ENCODE results near the gene BGN. TPM values are rescaled to one million over a fixed set of nuclear protein-coding genes. Genes with fewer than 3 reads are reported as not detected.

The BGN gene
- total RNA-seq, 1 experiment from 2014 or later = 0.37 TPM

DNA sequence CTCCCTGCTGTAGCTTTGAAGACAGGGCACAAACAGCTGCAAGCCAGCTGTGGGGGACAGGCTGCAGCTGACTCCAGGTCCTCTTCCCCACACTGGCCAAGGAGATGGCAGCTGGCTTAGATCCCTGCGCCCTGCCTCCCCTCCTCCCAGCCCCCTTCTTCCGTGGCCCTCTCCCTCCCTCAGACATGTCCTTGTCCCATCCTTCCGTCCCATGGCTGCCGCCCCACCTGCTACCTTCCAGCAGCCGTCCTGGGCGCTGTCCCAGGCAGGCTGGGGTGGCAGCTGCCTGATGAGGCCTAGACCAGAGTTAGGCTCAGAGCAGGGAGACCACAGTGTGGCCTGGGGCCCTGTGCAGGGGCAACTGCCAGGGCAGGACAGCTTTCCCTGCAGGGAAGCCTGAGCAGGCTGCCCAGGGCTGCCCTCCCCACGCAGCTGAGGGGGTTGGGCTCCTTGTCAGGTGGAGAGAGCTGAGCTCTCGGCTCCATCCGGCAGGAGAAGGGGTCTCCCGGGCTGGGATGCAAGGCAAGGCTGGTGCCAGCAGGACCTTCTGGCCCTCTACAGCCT lies 3.3 kb upstream of the BGN start:
- H3K79me2 ChIP-seq (ENCODE audit: insufficient read depth, low read length) = no peaks in the 10 kb centered on the region
- H3K9ac ChIP-seq (ENCODE audit: low read length) = no peak overlapping the region
- intact Hi-C loops (cut with micrococcal nuclease) = no loop called here
- H3K4me2 ChIP-seq (ENCODE audit: low read length) = no peak overlapping the region
- ATAC-seq = no peak
- DNase-seq (ENCODE audit: low read depth, low spot score) = no peak
- H3K4me1 ChIP-seq (ENCODE audit: control insufficient read depth in 1 of 2, insufficient read depth in 2 of 2, low read length in 2 of 2) = no peaks in the 10 kb centered on the region
- H3K27ac ChIP-seq (ENCODE audit: low read depth, low read length) = no peak overlapping the region
- no peaks in the 10 kb centered on the region for H3K9me3 ChIP-seq (ENCODE audit: control insufficient read depth in 1 of 2, insufficient read depth in 1 of 2, low read depth in 1 of 2, low read length in 2 of 2)
- H2AFZ ChIP-seq (ENCODE audit: low read depth, low read length, poor library complexity, severe bottlenecking) = no peak overlapping the region
- no TSS peak for BruUV-seq (replicated peaks)
- no peaks in the 10 kb centered on the region for H3K27me3 ChIP-seq (ENCODE audit: insufficient read depth, low read length)
- POLR2A ChIA-PET = no interaction called here
- TF ChIP-seq, protein P1, sequence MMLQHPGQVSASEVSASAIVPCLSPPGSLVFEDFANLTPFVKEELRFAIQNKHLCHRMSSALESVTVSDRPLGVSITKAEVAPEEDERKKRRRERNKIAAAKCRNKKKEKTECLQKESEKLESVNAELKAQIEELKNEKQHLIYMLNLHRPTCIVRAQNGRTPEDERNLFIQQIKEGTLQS (IDR thresholded peaks at IDR 0.05) = no peak
- TF ChIP-seq EGR1 (IDR thresholded peaks at IDR 0.05; ENCODE audit: low read depth) (no peak), POLR2A (IDR thresholded peaks at IDR 0.05; ENCODE audit: borderline replicate concordance, extremely low read depth, insufficient read depth, insufficient read length) (no peak), TCF7L2 (IDR thresholded peaks at IDR 0.05; ENCODE audit: borderline replicate concordance, extremely low read depth, insufficient read depth, insufficient read length) (no peak), ELF1 (IDR thresholded peaks at IDR 0.05; ENCODE audit: borderline replicate concordance, low read depth) (no peak), FOSL1 (IDR thresholded peaks at IDR 0.05; ENCODE audit: low read depth) (no peak), ZNF274 (IDR thresholded peaks at IDR 0.05; ENCODE audit: low read depth, low read length) (no peak), SP1 (IDR thresholded peaks at IDR 0.05; ENCODE audit: low read depth) (no peak)
- TF ChIP-seq, protein P2, sequence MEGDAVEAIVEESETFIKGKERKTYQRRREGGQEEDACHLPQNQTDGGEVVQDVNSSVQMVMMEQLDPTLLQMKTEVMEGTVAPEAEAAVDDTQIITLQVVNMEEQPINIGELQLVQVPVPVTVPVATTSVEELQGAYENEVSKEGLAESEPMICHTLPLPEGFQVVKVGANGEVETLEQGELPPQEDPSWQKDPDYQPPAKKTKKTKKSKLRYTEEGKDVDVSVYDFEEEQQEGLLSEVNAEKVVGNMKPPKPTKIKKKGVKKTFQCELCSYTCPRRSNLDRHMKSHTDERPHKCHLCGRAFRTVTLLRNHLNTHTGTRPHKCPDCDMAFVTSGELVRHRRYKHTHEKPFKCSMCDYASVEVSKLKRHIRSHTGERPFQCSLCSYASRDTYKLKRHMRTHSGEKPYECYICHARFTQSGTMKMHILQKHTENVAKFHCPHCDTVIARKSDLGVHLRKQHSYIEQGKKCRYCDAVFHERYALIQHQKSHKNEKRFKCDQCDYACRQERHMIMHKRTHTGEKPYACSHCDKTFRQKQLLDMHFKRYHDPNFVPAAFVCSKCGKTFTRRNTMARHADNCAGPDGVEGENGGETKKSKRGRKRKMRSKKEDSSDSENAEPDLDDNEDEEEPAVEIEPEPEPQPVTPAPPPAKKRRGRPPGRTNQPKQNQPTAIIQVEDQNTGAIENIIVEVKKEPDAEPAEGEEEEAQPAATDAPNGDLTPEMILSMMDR (IDR thresholded peaks at IDR 0.05 in 2 of 3, conservative IDR thresholded peaks at IDR 0.05 in 1 of 3; ENCODE audit: borderline replicate concordance in 1 of 3, insufficient read depth in 1 of 3, low read depth in 2 of 3, low read length in 2 of 3) = no peak
- TF ChIP-seq, protein P3, sequence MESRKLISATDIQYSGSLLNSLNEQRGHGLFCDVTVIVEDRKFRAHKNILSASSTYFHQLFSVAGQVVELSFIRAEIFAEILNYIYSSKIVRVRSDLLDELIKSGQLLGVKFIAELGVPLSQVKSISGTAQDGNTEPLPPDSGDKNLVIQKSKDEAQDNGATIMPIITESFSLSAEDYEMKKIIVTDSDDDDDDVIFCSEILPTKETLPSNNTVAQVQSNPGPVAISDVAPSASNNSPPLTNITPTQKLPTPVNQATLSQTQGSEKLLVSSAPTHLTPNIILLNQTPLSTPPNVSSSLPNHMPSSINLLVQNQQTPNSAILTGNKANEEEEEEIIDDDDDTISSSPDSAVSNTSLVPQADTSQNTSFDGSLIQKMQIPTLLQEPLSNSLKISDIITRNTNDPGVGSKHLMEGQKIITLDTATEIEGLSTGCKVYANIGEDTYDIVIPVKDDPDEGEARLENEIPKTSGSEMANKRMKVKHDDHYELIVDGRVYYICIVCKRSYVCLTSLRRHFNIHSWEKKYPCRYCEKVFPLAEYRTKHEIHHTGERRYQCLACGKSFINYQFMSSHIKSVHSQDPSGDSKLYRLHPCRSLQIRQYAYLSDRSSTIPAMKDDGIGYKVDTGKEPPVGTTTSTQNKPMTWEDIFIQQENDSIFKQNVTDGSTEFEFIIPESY (IDR thresholded peaks at IDR 0.05; ENCODE audit: extremely low read depth, insufficient replicate concordance, low read length) = no peak
- no peak overlapping the region for H3K4me3 ChIP-seq (replicated peaks in 1 of 2; ENCODE audit: low read depth in 1 of 2, low read length in 2 of 2)
- CTCF ChIA-PET = no interaction called here
- no peaks in the 10 kb centered on the region for H3K36me3 ChIP-seq (ENCODE audit: control insufficient read depth in 1 of 2, insufficient read depth in 2 of 2, low read length in 2 of 2)
- no peaks in the 10 kb centered on the region for H3K9me2 ChIP-seq (ENCODE audit: insufficient read depth)
- RAD21 ChIA-PET (ENCODE audit: low non-redundant PET in 1 of 2, low total read pairs in 2 of 2, uncharacterized antibody in 2 of 2, unreplicated experiment in 2 of 2) = no interaction called here
- no peaks in the 10 kb centered on the region for H4K20me1 ChIP-seq (ENCODE audit: insufficient read depth)

All from HCT116 (cell line).